T-helper 17 cell (primary cell): ENCODE data around the gene MOGAT3. TPM values are rescaled to one million over a fixed set of nuclear protein-coding genes. Genes with fewer than 3 reads are reported as not detected.

Source experiments
- ATAC-seq: fragments of 150-1000 bp; cut with Tn5 transposase; 2 replicates; pipeline ENCODE4 v1.10.0; 2021; ENCODE audit warnings: mild to moderate bottlenecking, moderate library complexity
- DNase-seq, 3 donors: peaks; one replicate each; pipeline versions ENCODE4 v3.0.0 to v3.0.0-alpha.2; 2020 to 2021
- H3K9me3 ChIP-seq: one replicate; pipeline ENCODE4 v1.7.0; 2013; ENCODE audit warnings: low read length, mild to moderate bottlenecking; ENCODE audit not compliant: control insufficient read depth, poor library complexity, severe bottlenecking
- H3K27ac Mint-ChIP-seq: one replicate; pipeline ENCODE4 v1.8.0; 2022; ENCODE audit warnings: mild to moderate bottlenecking, moderate library complexity, mixed read lengths
- H3K27me3 Mint-ChIP-seq: one replicate; pipeline ENCODE4 v1.8.0; 2022; ENCODE audit warnings: mixed read lengths
- H3K36me3 Mint-ChIP-seq: one replicate; pipeline ENCODE4 v1.8.0; 2022; ENCODE audit warnings: low read depth, mixed read lengths
- H3K4me1 Mint-ChIP-seq: one replicate; pipeline ENCODE4 v1.8.0; 2022; ENCODE audit warnings: mild to moderate bottlenecking, mixed read lengths
- H3K4me3 Mint-ChIP-seq: one replicate; pipeline ENCODE4 v1.8.0; 2022; ENCODE audit warnings: mild to moderate bottlenecking, moderate library complexity, mixed read lengths
- total RNA-seq, 4 donors: library from RNA in 2 of 4; stranded (reverse) in 2 of 4; gene quantifications; one replicate each; pipeline ENCODE4 v1.2.3 and lab custom pipeline; 2022 to 2026

MOGAT3 gene
- total RNA-seq, 2 donors from 2014 or later, result not detected

GRCh38 chr7:101170617-101171441 lies 30.0 kb downstream of the MOGAT3 start:
- no peaks in the 10 kb centered on the region for H3K9me3 ChIP-seq
- Mint-ChIP-seq H3K4me1 (peaks cover 54% of the 10 kb centered on the region), H3K36me3 (peaks cover 19% of the 10 kb centered on the region), H3K27ac (peak overlapping the region; percentile 92), H3K27me3 (peaks cover 85% of the 10 kb centered on the region), H3K4me3 (peak overlapping the region; percentile 87)
- ATAC-seq (peak; percentile 65), DNase-seq (no peak)

GRCh38 chr7:101169838-101170551 lies 30.8 kb downstream of the MOGAT3 start:
- peak; percentile 61 for ATAC-seq
- peak; percentile 70 to 82 (median 71) for DNase-seq
- Mint-ChIP-seq H3K4me3 (peak overlapping the region; percentile 63), H3K27ac (peak overlapping the region; percentile 92), H3K36me3 (peaks cover 19% of the 10 kb centered on the region), H3K4me1 (peaks cover 61% of the 10 kb centered on the region), H3K27me3 (peaks cover 84% of the 10 kb centered on the region)
- H3K9me3 ChIP-seq, result no peaks in the 10 kb centered on the region

GRCh38 chr7:101169110-101169837 lies 31.6 kb downstream of the MOGAT3 start:
- Mint-ChIP-seq H3K4me3 (peak overlapping the region; percentile 63), H3K27me3 (peaks cover 84% of the 10 kb centered on the region), H3K36me3 (peaks cover 19% of the 10 kb centered on the region), H3K27ac (peak overlapping the region; percentile 45), H3K4me1 (peaks cover 58% of the 10 kb centered on the region)
- ATAC-seq, result no peak
- DNase-seq, result no peak
- H3K9me3 ChIP-seq, result no peaks in the 10 kb centered on the region

- H3K4me1 Mint-ChIP-seq, result peaks cover 56% of the 10 kb centered on the region
Measured at GRCh38 chr7:101168412-101169049, 32.3 kb downstream of the MOGAT3 start.

GRCh38 chr7:101167645-101168411 lies 33.0 kb downstream of the MOGAT3 start:
- Mint-ChIP-seq H3K36me3 (peaks cover 15% of the 10 kb centered on the region), H3K4me1 (peaks cover 56% of the 10 kb centered on the region), H3K4me3 (no peak overlapping the region), H3K27ac (peak overlapping the region; percentile 37), H3K27me3 (peaks cover 74% of the 10 kb centered on the region)
- no peaks in the 10 kb centered on the region for H3K9me3 ChIP-seq
- no peak for DNase-seq
- no peak for ATAC-seq

More at GRCh38 chr7:101168412-101169049, 32.3 kb downstream of the MOGAT3 start:
- H3K9me3 ChIP-seq, result no peaks in the 10 kb centered on the region
- H3K27me3 Mint-ChIP-seq, result peaks cover 77% of the 10 kb centered on the region
- ATAC-seq (no peak), DNase-seq (no peak)
- H3K36me3 Mint-ChIP-seq, result peaks cover 15% of the 10 kb centered on the region
- peak overlapping the region; percentile 37 for H3K27ac Mint-ChIP-seq
- no peak overlapping the region for H3K4me3 Mint-ChIP-seq

GRCh38 chr7:101166909-101167644 lies 33.8 kb downstream of the MOGAT3 start:
- ATAC-seq, result no peak
- Mint-ChIP-seq H3K36me3 (peaks cover 15% of the 10 kb centered on the region), H3K4me1 (peaks cover 58% of the 10 kb centered on the region), H3K27me3 (peaks cover 71% of the 10 kb centered on the region), H3K27ac (no peak overlapping the region), H3K4me3 (peak overlapping the region; percentile 59)
- no peaks in the 10 kb centered on the region for H3K9me3 ChIP-seq
- DNase-seq, result no peak

- H3K4me3 Mint-ChIP-seq, result peak overlapping the region; percentile 59
- peaks cover 55% of the 10 kb centered on the region for H3K4me1 Mint-ChIP-seq
- DNase-seq, result no peak
- peaks cover 66% of the 10 kb centered on the region for H3K27me3 Mint-ChIP-seq
- H3K9me3 ChIP-seq, result no peaks in the 10 kb centered on the region
- peaks cover 15% of the 10 kb centered on the region for H3K36me3 Mint-ChIP-seq
- no peak overlapping the region for H3K27ac Mint-ChIP-seq
- no peak for ATAC-seq
Measured at GRCh38 chr7:101166648-101166908, 34.3 kb downstream of the MOGAT3 start.

- H3K9me3 ChIP-seq, result no peaks in the 10 kb centered on the region
- H3K27ac Mint-ChIP-seq, result peak overlapping the region; percentile 84
- ATAC-seq (no peak), DNase-seq (no peak)
- peaks cover 50% of the 10 kb centered on the region for H3K4me1 Mint-ChIP-seq
- peaks cover 15% of the 10 kb centered on the region for H3K36me3 Mint-ChIP-seq
- peaks cover 62% of the 10 kb centered on the region for H3K27me3 Mint-ChIP-seq
- peak overlapping the region; percentile 75 for H3K4me3 Mint-ChIP-seq
Measured at GRCh38 chr7:101165958-101166647, 34.7 kb downstream of the MOGAT3 start.

GRCh38 chr7:101165075-101165957 lies 35.5 kb downstream of the MOGAT3 start, which contains the start of gene VGF:
Gene VGF, minus strand, starts transcription at chr7:101165569. Its CDS starts 726 bp downstream, at chr7:101164843.
- H3K27me3 Mint-ChIP-seq, result peaks cover 54% of the 10 kb centered on the region
- DNase-seq (peak; percentile 85 to 93 (median 90)), ATAC-seq (peak; percentile 91)
- peaks cover 42% of the 10 kb centered on the region for H3K4me1 Mint-ChIP-seq
- no peaks in the 10 kb centered on the region for H3K9me3 ChIP-seq
- peaks cover 16% of the 10 kb centered on the region for H3K36me3 Mint-ChIP-seq
- peak within 1 kb of the TSS; percentile 75 for H3K4me3 Mint-ChIP-seq
- peak within 1 kb of the TSS; percentile 84 for H3K27ac Mint-ChIP-seq

- no peaks in the 10 kb centered on the region for H3K9me3 ChIP-seq
- H3K27ac Mint-ChIP-seq, result no peak overlapping the region
- H3K36me3 Mint-ChIP-seq, result peaks cover 16% of the 10 kb centered on the region
- DNase-seq, result peak in 1 of 3 donors; percentile 18
- H3K4me3 Mint-ChIP-seq, result peak overlapping the region; percentile 79
- peaks cover 33% of the 10 kb centered on the region for H3K4me1 Mint-ChIP-seq
- peaks cover 43% of the 10 kb centered on the region for H3K27me3 Mint-ChIP-seq
- no peak for ATAC-seq
Measured at GRCh38 chr7:101164071-101164840, 36.6 kb downstream of the MOGAT3 start.
